GM21529 (cell line): ENCODE results near the gene LCE3A.

Experiments used
- ATAC-seq: cut with Tn5 transposase; IDR thresholded peaks from one replicate; pipeline ENCODE4 v1.9.1; 2021; ENCODE audit not compliant: unreplicated experiment

The LCE3A gene

GRCh38 chr1:152577168-152577567 lies 45.7 kb downstream of the LCE3A start:
- ATAC-seq, result peak; percentile 40
